ENCODE data around the gene RNF222. TPM values are rescaled to one million over a fixed set of nuclear protein-coding genes. Genes with fewer than 3 reads are reported as not detected.

Gene RNF222, protein sequence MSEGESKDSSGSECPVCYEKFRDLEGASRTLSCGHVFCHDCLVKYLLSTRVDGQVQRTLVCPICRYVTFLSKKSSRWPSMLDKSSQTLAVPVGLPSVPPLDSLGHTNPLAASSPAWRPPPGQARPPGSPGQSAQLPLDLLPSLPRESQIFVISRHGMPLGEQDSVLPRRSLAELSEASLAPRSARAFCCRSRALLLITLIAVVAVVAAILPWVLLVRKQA
- under 1 TPM in 3 of 6 donors, not detected in 3; 0.13 to 0.35 (median 0.23) TPM for polyA plus RNA-seq (ENCODE audit: low read depth in 6 of 6)

DNA sequence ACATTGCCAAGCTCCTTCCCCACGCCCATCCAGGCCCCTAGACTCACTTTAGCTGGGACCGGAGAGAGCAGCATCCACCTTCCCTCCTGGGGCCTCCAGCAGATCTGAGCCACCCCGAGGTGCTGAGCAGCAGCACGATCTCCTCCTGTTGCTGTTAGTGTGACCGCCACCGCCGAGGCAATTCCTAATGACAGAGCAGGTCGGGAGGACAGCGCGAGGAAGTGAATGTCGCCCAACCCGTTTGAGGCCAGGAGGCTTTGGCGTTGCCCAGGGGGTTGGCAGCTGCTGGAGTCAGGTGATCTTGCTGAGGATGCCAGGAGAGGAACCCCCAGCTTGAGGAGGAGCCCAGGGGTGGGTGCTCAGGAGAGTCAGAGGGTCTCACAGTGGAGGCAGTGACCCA is at the start of gene RNF222:
Gene RNF222 (minus strand): TSS at position 192 of the 400 bp plus-strand sequence. CDS start 4,366 bp downstream, outside the sequence.
- H3K36me3 Mint-ChIP-seq: no peaks in the 10 kb centered on the region
- peaks cover 0 to 5% (median 0%) of the 10 kb centered on the region in 7 donors for H3K9me3 Mint-ChIP-seq
- peaks cover 31 to 51% (median 44%) of the 10 kb centered on the region in 3 donors for H3K27me3 Mint-ChIP-seq
- DNase-seq (no peak), ATAC-seq (ENCODE audit: low read depth in 2 of 2) (no peak)
- no peak within 1 kb of the TSS for H3K4me3 Mint-ChIP-seq
- H3K27ac Mint-ChIP-seq: peak within 1 kb of the TSS in 1 of 6 donors; percentile 45
- peaks cover 5 to 11% (median 11%) of the 10 kb centered on the region in 3 donors for H3K4me1 Mint-ChIP-seq

DNA sequence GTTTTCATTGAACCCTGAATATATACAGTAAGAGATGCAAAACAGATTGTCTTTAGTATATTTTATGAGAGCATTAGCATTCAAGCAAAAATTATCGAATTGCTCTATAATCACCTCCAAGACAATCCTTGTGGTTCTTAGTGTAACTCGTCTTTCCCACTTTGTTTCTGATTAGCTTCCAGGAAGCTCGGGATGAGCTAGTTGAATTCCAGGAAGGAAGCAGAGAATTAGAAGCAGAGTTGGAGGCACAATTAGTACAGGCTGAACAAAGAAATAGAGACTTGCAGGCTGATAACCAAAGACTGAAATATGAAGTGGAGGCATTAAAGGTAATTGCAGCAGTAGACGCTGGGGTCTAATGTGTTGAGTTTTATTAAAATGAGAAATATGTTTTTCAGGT is 47.9 kb upstream of the RNF222 start:
- Mint-ChIP-seq H3K27ac (no peak overlapping the region), H3K9me3 (no peaks in the 10 kb centered on the region), H3K27me3 (no peaks in the 10 kb centered on the region), H3K4me1 (peaks cover 30 to 36% (median 33%) of the 10 kb centered on the region in 3 donors), H3K4me3 (no peak overlapping the region), H3K36me3 (peaks cover 8 to 13% of the 10 kb centered on the region in 2 donors)
- no peak for DNase-seq
- no peak for ATAC-seq (ENCODE audit: low read depth in 2 of 2)

DNA sequence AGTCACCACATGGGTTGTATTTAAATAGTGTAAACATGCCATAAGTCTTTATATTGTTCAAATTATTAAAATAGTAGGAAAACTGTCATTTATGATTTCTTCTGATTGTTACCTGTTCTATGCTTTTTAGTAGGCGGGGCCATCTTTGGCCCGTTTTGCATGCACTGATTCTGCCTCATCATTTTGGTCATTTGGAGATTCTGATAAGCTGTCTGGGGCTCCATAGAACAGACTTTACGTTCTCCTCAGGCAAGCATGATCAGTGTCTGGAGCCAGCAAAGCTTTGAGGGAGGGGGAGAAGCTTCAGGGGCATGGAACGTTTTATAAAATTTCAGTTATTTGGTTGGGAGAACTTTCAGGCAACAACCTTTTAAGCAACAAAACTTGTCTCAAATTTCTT is 46.9 kb upstream of the RNF222 start:
- ATAC-seq (ENCODE audit: low read depth in 2 of 2): no peak

DNA sequence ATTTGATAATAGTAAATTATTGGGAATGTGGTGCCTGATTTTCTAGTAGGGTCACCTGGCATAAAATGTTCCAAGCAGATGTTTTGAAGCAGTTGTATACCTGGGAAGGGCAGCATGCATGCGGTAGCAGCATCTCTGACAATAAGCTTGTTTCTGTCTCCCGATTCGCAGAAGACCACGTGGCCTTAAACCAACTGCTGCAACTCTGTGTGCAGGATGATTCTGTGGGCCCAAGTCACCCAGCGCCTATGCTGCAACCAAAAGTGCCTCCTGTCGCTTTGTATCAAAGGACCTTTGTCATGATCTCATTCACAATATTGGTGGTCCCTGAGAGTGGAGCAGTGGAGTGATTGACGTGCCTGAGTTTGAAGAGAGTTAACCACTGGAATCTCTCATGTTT is 46.1 kb upstream of the RNF222 start:
- Mint-ChIP-seq H3K4me3 (no peak overlapping the region), H3K36me3 (peaks cover 8 to 12% of the 10 kb centered on the region in 2 donors), H3K4me1 (peaks cover 34 to 51% (median 41%) of the 10 kb centered on the region in 3 donors), H3K27ac (peak overlapping the region in 1 of 6 donors; percentile 54), H3K9me3 (no peaks in the 10 kb centered on the region), H3K27me3 (no peaks in the 10 kb centered on the region)
- no peak for ATAC-seq (ENCODE audit: low read depth in 2 of 2)
- DNase-seq: no peak

More for the DNA sequence above, 46.9 kb upstream of the RNF222 start:
- Mint-ChIP-seq H3K9me3 (no peaks in the 10 kb centered on the region), H3K4me3 (no peak overlapping the region), H3K27me3 (no peaks in the 10 kb centered on the region), H3K27ac (no peak overlapping the region), H3K36me3 (peaks cover 8 to 12% of the 10 kb centered on the region in 2 donors), H3K4me1 (peaks cover 34 to 45% (median 41%) of the 10 kb centered on the region in 3 donors)
- DNase-seq: no peak

DNA sequence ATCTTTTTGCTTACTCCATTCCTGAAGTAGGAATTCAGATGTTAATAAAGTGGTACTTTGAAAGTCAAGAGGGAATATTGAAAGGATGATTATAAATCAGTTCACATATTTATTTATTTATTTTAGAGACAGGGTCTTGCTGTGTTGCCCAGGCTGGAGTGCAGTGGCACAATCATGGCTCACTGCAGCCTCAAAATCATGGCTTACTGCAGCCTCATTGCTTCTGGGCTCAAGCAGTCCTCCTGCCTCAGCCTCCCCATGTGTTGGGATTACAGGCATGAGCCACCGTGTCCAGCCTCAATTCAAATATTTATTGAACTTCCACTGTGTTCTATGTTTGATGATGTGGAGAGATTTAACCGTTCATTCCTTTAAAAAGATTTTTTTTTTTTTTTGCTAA is 44.7 kb upstream of the RNF222 start:
- peak overlapping the region in 2 of 6 donors; percentile 11 to 32 for H3K27ac Mint-ChIP-seq
- peaks cover 8 to 12% of the 10 kb centered on the region in 2 donors for H3K36me3 Mint-ChIP-seq
- DNase-seq (no peak), ATAC-seq (ENCODE audit: low read depth in 2 of 2) (no peak)
- H3K4me1 Mint-ChIP-seq: peaks cover 37 to 65% (median 41%) of the 10 kb centered on the region in 3 donors
- H3K27me3 Mint-ChIP-seq: no peaks in the 10 kb centered on the region
- no peak overlapping the region for H3K4me3 Mint-ChIP-seq
- no peaks in the 10 kb centered on the region for H3K9me3 Mint-ChIP-seq

DNA sequence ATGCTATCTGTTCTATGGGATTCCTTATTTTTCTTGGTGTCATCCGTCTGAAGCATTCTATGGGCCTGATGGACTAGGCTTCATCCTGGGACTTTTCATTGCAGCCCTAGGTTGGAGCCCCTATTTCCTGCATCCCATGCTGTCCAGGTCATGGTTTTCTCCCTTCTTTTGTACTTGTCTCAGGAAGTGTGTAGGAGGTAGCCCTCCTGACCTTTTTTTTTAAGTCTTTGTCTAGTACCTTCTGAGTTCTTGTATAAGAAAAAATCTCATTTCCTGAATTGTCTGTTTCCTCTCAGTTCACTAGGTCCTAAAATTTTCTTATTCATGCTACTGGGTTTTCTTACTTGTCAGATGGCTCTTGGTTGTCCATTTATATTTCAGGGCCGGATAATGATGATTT is 44.1 kb upstream of the RNF222 start:
- no peak for DNase-seq
- ATAC-seq (ENCODE audit: low read depth in 2 of 2): peak in 1 of 2 donors; percentile 27
- H3K9me3 Mint-ChIP-seq: no peaks in the 10 kb centered on the region
- H3K4me3 Mint-ChIP-seq: peak overlapping the region in 4 of 8 donors; percentile 12 to 76 (median 40)
- peaks cover 8 to 12% of the 10 kb centered on the region in 2 donors for H3K36me3 Mint-ChIP-seq
- peak overlapping the region; percentile 11 to 78 (median 26) for H3K27ac Mint-ChIP-seq
- H3K4me1 Mint-ChIP-seq: peaks cover 41 to 66% (median 43%) of the 10 kb centered on the region in 3 donors
- no peaks in the 10 kb centered on the region for H3K27me3 Mint-ChIP-seq

DNA sequence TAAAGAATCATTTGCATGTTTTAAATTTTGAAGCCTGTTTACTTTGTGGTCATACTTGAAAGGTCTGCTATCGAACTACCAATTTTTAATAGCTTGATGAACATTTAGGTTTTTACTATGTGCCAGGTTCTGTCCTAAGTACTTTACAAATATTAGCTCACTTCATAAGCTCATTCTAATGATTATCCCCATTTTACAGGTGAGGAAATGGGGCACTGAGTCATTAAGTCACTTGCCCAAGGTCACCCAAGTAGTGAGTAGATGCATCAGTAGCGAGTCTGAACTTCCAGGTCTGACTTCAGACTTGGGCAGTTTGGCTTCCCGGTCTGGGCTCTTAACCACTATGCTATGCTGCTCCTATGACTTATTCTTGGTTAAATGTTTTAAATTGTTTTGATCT is 42.1 kb upstream of the RNF222 start:
- peaks cover 8 to 12% of the 10 kb centered on the region in 2 donors for H3K36me3 Mint-ChIP-seq
- peaks cover 47 to 77% (median 48%) of the 10 kb centered on the region in 3 donors for H3K4me1 Mint-ChIP-seq
- H3K4me3 Mint-ChIP-seq: peak overlapping the region in 2 of 8 donors; percentile 2 to 25
- ATAC-seq (ENCODE audit: low read depth in 2 of 2) (no peak), DNase-seq (no peak)
- H3K27ac Mint-ChIP-seq: peak overlapping the region in 1 of 6 donors; percentile 3
- H3K27me3 Mint-ChIP-seq: no peaks in the 10 kb centered on the region
- no peaks in the 10 kb centered on the region for H3K9me3 Mint-ChIP-seq

DNA sequence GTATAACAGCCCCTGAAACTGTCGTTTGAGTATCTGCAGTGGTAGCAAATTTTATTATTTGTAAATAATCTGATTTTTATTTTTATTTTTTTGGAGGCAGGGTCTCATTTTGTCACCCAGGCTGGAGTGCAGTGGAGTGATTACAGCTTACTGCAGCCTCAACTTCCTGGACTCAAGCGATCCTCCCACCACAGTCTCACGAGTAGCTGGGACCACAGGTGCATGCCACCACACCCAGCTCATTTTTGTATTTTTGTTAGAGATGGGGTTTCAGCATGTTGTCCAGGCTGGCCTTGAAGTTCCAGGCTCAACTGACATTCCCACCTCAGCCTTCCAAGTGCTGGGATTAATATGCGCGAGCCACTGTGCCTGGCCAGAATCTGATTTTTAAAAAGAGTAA is 40.8 kb upstream of the RNF222 start:
- H3K27me3 Mint-ChIP-seq: no peaks in the 10 kb centered on the region
- no peaks in the 10 kb centered on the region for H3K36me3 Mint-ChIP-seq
- H3K4me1 Mint-ChIP-seq: peaks cover 35 to 69% (median 43%) of the 10 kb centered on the region in 3 donors
- peak overlapping the region in 2 of 8 donors; percentile 18 to 99 for H3K4me3 Mint-ChIP-seq
- peak overlapping the region in 1 of 6 donors; percentile 69 for H3K27ac Mint-ChIP-seq
- ATAC-seq (ENCODE audit: low read depth in 2 of 2) (no peak), DNase-seq (no peak)
- no peaks in the 10 kb centered on the region for H3K9me3 Mint-ChIP-seq

DNA sequence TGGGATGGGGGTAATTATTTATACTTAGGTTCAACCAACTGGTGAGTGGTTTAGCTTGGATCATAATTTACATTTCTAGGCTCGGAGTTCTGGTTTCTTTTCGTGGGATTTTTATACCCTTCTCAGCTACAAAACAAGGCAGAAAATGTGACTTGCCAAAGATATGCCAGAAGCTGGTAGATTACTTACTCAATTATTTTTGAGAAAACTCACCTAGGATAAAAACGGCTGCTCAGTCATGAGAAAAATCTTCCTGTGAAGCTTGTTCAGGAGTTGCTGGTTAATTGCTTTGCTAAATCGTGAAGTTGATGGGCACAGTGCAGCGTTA is 39.2 kb upstream of the RNF222 start:
- DNase-seq (no peak), ATAC-seq (ENCODE audit: low read depth in 2 of 2) (no peak)
- no peaks in the 10 kb centered on the region for H3K36me3 Mint-ChIP-seq
- no peaks in the 10 kb centered on the region for H3K27me3 Mint-ChIP-seq
- no peaks in the 10 kb centered on the region for H3K9me3 Mint-ChIP-seq
- peak overlapping the region; percentile 97 to 99 (median 98) for H3K27ac Mint-ChIP-seq
- peaks cover 27 to 57% (median 34%) of the 10 kb centered on the region in 3 donors for H3K4me1 Mint-ChIP-seq
- H3K4me3 Mint-ChIP-seq: peak overlapping the region; percentile 92 to 99 (median 97)

DNA sequence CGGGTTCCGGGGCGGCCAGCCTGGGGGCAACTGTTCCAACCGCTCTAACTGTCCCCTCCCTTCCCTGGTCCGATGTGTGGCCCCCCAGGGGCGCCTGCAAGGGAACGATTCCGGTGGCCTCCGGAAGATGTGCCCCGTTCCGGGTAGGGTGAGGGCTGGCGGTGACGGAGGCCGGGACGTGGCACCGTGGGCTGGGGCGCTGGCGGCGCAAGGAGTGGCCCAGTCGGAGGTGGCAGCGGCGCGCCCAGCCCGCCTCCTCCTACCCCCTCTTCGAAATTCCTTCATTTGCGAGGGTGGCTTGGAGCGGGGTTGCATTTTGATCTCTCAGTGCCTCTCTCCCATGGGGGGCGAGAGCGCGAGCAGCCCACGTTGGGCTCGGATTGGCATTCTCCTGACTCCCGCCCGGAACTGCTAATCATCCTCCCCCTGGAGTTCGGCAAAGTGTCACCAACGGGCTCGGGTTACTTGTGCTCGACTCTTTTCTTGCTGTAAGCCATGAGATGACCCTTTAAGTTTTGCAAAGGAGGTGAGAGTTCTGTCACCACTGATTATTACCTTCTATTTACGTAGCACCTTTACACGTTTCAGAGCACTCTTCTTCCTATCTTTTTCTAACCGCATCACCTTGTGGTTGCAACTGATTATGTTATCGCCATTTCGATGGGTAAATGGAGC is 38.7 kb upstream of the RNF222 start:
- no peak for DNase-seq
- Mint-ChIP-seq H3K27ac (peak overlapping the region; percentile 97 to 99 (median 98)), H3K36me3 (no peaks in the 10 kb centered on the region), H3K9me3 (no peaks in the 10 kb centered on the region), H3K4me1 (peaks cover 22 to 52% (median 29%) of the 10 kb centered on the region in 3 donors), H3K4me3 (peak overlapping the region; percentile 92 to 99 (median 97)), H3K27me3 (no peaks in the 10 kb centered on the region)
- ATAC-seq (ENCODE audit: low read depth in 2 of 2): peak; percentile 50 to 56

DNA sequence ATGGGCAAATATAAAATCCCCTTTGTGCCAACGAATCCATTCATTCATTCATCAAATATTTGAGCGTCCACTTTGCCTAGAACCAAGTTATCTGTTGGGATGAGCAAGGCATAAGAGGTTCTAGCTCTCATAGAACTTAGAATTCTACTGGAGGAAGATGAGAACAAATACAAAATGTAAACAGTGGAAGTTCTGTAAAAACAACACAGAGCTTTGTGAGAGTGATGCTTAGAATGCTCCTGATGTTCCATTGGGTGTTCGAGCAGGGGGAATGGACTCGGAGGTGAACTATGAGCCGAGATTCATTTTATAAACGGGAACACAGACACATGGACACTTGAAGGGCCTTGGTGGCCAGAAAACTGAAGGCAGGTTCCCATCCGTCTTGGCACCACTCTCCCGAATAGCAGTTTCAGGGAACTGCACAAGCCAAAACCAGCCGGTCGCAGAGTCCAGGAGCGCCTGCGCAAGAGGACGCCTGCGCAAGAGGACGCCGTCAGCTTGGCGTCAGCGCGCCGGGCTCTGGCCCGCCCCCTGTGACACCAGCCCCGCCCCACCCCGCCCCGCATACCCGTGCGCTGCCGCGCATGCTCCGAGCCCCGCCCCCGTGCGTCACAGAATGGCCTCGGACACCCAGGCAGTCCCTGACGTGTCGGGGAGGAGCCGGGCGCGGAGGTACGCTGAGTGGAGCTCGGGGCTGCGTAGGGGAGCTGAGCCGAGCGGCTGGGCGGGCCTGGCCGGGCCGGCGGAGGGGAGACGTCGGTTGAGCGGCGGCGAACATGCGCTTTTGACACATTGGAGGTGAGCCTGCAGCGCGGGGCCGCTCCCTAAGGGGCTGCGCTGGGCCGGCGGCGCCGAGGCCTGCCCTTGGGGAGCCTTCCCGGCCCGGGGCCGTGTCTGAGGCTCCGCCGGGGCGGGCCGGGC is 37.9 kb upstream of the RNF222 start, which contains the start of gene NDEL1:
Gene NDEL1 (plus strand): TSS at position 640 of the 924 bp plus-strand sequence. CDS start 8,388 bp downstream, outside the sequence.
- Mint-ChIP-seq H3K36me3 (no peaks in the 10 kb centered on the region), H3K27me3 (no peaks in the 10 kb centered on the region), H3K9me3 (no peaks in the 10 kb centered on the region), H3K4me3 (peak within 1 kb of the TSS; percentile 94 to 99 (median 97)), H3K27ac (peak within 1 kb of the TSS; percentile 97 to 99 (median 98)), H3K4me1 (peaks cover 14 to 45% (median 23%) of the 10 kb centered on the region in 3 donors)
- ATAC-seq (ENCODE audit: low read depth in 2 of 2) (peak; percentile 92 to 94), DNase-seq (peak; percentile 99)

DNA sequence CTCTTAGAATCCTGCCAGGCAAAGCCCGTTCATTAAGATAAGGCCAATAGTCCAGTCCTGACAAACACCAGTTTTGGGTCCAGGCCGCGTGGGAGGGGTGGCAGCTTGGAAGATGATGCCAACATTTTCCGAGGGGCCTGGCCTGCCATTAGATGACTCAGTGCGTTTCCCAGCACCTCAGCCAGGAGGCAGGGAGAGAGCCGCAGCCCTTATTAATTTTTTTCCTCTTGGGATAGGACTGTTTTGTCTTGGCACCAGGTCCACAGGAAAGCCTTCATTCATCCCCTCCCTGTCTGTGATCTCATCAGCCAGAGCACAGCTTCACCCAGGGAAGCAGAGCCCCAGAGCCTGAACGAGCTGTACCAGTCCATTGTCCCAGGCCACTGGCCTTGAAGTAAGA is 33.3 kb upstream of the RNF222 start:
- peaks cover 0 to 10% (median 4%) of the 10 kb centered on the region in 3 donors for H3K4me1 Mint-ChIP-seq
- no peaks in the 10 kb centered on the region for H3K9me3 Mint-ChIP-seq
- no peak overlapping the region for H3K27ac Mint-ChIP-seq
- no peak overlapping the region for H3K4me3 Mint-ChIP-seq
- DNase-seq (no peak), ATAC-seq (ENCODE audit: low read depth in 2 of 2) (no peak)
- peaks cover 4 to 25% (median 20%) of the 10 kb centered on the region in 3 donors for H3K27me3 Mint-ChIP-seq
- H3K36me3 Mint-ChIP-seq: no peaks in the 10 kb centered on the region

DNA sequence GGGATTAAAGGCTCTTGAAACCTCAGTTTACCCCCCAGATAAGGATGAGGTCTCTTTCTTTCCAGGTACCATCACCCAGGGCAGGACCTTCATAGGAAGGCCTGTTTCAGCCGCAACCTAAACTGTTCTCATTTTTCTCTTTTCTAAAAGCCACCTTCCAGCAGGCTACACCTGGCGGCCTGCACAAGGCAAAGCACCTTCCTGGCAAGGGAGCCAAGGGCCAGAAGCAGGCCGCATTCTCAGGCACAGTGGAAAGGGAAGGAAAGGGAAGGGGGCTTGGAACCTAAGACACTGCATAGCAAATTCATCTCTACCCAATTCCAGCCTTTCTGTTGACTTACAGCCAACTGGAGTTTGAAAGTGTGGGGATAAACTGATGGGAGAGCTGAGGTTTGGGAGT is 29.2 kb upstream of the RNF222 start:
- Mint-ChIP-seq H3K4me3 (no peak overlapping the region), H3K27me3 (peaks cover 23 to 49% (median 43%) of the 10 kb centered on the region in 3 donors), H3K27ac (no peak overlapping the region), H3K4me1 (no peaks in the 10 kb centered on the region), H3K36me3 (no peaks in the 10 kb centered on the region), H3K9me3 (peaks cover 0 to 2% (median 0%) of the 10 kb centered on the region in 7 donors)
- DNase-seq (no peak), ATAC-seq (ENCODE audit: low read depth in 2 of 2) (no peak)
